Heart right ventricle (tissue), 16 donors: Measurements from ENCODE around the gene PIN1. TPM values are rescaled to one million over a fixed set of nuclear protein-coding genes. Genes with fewer than 3 reads are reported as not detected.

ENCODE experiments used
- ATAC-seq, 8 donors: fragments of 200-7000 bp; cut with Tn5 transposase; one replicate each; pipeline ENCODE4 v1.9.1; 2020; ENCODE audit warnings: mild to moderate bottlenecking in 8 of 8, moderate library complexity in 8 of 8, moderate number of reproducible peaks in 1 of 8
- DNase-seq, 2 donors: peaks; one replicate each; pipeline ENCODE4 v3.0.0-alpha.2; 2020
- H3K27ac ChIP-seq, 10 donors: fragments of 200-600 bp; sonication (generic) in 2 of 10; one replicate each; pipeline versions ENCODE4 v1.5.0 to v1.8.0; 2020 to 2022; ENCODE audit warnings: mild to moderate bottlenecking in 3 of 10
- H3K27me3 ChIP-seq, 7 donors: fragments of 200-600 bp; one replicate each; pipeline ENCODE4 v1.8.0; 2021 to 2022; ENCODE audit warnings: mild to moderate bottlenecking in 2 of 7
- H3K36me3 ChIP-seq, 9 donors: fragments of 200-600 bp; sonication (generic) in 1 of 9; one replicate each; pipeline versions ENCODE4 v1.5.0 to v1.8.0; 2020 to 2022; ENCODE audit warnings: mild to moderate bottlenecking in 2 of 9
- H3K4me1 ChIP-seq, 9 donors: fragments of 200-600 bp; sonication (generic) in 1 of 9; one replicate each; pipeline versions ENCODE4 v1.5.0 to v1.8.0; 2020 to 2022; ENCODE audit warnings: mild to moderate bottlenecking in 4 of 9
- H3K4me3 ChIP-seq, 10 donors: fragments of 200-600 bp; sonication (generic) in 2 of 10; one replicate each; pipeline versions ENCODE4 v1.5.0 to v1.8.0; 2020 to 2022; ENCODE audit warnings: mild to moderate bottlenecking in 7 of 10, moderate library complexity in 2 of 10
- H3K9me3 ChIP-seq, 11 donors: fragments of 200-600 bp in 10 of 11; sonication (generic) in 2 of 11; one replicate each; pipeline versions ENCODE4 v1.5.0 to v1.8.0; 2013 to 2022; ENCODE audit warnings: mild to moderate bottlenecking in 2 of 11, control low read depth in 1 of 11, moderate library complexity in 1 of 11
- WGBS, 2 donors: extraction: QIAGEN DNeasy Blood & Tissue Kit; methylation state at CpG; one replicate each; pipeline ENCODE4 v1.1.7; 2013; ENCODE audit warnings: inconsistent platforms in 1 of 2; 5-methylcytosine and 5-hydroxymethylcytosine counted together
- intact Hi-C, 10 donors: fragments of 100-400 bp; cut with DNase I; formaldehyde crosslinking; loops; one replicate each; pipeline versions ENCODE4 v1.11.1 to v1.14.2; 2022
- polyA plus RNA-seq, 2 donors: library from polyadenylated mRNA; stranded (reverse); fragments of 200-250 nt; gene quantifications; one replicate each; pipeline ENCODE4 v1.2.3, GENCODE V29; 2013
- total RNA-seq, 10 donors: library from RNA; stranded (reverse); fragmentation: NEBNext Ultra II Directional in 3 of 10; extraction: Animal tissue kit (Norgen Biotek cat#: 25700) in 3 of 10; gene quantifications; one replicate each; pipeline versions ENCODE4 v1.2.1 to v1.2.4, GENCODE V29; 2021 to 2023
- TF ChIP-seq, protein P1 (sequence below), 9 donors: fragments of 200-600 bp; sonication (generic) in 2 of 9; IDR thresholded peaks; one replicate each; pipeline versions ENCODE4 v1.5.0 to v1.8.0; 2021 to 2022; ENCODE audit warnings: antibody characterized with exemption in 9 of 9, mild to moderate bottlenecking in 5 of 9, moderate library complexity in 1 of 9
- donor health status: Arrhythmogenic right ventricular cardiomyopathy.
- donor health status: ischemic (EF 13 %, LVEDD 7.1; RV severe dilation, severe dysfunction).
- donor health status: healthy with polysubstance abuse.
- donor health status: DM: no; HTN: yes; CAD: no.
- donor health status: DM: no; HTN: no; CAD: no.
- donor health status: ischemic (EF 25% LVEDD 6.9; RV normal size, moderate dysfunction).
- donor health status: ischemic (EF 25% LVEDD 5.7; RV mildly dilated, moderate dysfunction).
- donor health status: healthy.
- donor health status: DM: yes; HTN: yes; CAD: no.
- donor health status: Ischemic cardiomyopathy.
- donor health status: ischemic (EF 35%, LVEDD 5.7; RV mildly dilated, moderate dysfunction).
- donor health status: nonischemic (EF 11% LVEDD 7.7; RV severe dilation, severe dysfunction).
- donor health status: DM: yes; HTN: yes; CAD: no.
- donor health status: PGD.
- donor health status: ischemic (EF 29% LVEDD 5.4; RV normal size, mild dysfunction).
- donor health status: nonischemic (EF 23%, LVEDD 6.1; RV moderate dilation, normal function).

Gene PIN1
- total and polyA plus RNA-seq, 12 donors, result 74.6 to 152 (median 90.8) TPM

DNA sequence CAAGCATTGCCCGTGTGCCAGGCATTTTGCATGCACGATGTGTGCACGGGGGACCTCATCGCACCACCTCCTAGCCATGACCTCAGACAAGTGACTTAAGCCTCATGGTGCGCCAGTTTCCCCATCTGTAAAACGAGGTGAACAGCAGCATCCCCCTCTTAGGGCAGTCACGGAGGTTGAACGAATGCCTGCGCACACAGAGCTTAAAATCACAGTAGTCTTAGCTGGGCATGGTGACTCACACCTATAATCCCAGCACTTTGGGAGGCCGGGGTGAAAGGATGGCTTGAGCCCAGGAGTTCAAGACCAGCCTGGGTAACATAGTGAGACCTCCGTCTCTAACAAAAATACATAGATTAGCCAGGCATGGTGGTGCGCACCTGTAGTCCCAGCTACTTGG, 48.6 kb downstream of the PIN1 start:
- no peaks in the 10 kb centered on the region for H3K4me1 ChIP-seq
- H3K9me3 ChIP-seq, result no peaks in the 10 kb centered on the region
- intact Hi-C loops, result no loop called here
- peaks cover 0 to 13% (median 0%) of the 10 kb centered on the region in 7 donors for H3K27me3 ChIP-seq
- no peak for ATAC-seq
- H3K4me3 ChIP-seq, result no peak overlapping the region
- WGBS, 2 donors, result 77 to 78% methylated on average over 12 of the region's 12 CpGs
- TF ChIP-seq, protein P1, sequence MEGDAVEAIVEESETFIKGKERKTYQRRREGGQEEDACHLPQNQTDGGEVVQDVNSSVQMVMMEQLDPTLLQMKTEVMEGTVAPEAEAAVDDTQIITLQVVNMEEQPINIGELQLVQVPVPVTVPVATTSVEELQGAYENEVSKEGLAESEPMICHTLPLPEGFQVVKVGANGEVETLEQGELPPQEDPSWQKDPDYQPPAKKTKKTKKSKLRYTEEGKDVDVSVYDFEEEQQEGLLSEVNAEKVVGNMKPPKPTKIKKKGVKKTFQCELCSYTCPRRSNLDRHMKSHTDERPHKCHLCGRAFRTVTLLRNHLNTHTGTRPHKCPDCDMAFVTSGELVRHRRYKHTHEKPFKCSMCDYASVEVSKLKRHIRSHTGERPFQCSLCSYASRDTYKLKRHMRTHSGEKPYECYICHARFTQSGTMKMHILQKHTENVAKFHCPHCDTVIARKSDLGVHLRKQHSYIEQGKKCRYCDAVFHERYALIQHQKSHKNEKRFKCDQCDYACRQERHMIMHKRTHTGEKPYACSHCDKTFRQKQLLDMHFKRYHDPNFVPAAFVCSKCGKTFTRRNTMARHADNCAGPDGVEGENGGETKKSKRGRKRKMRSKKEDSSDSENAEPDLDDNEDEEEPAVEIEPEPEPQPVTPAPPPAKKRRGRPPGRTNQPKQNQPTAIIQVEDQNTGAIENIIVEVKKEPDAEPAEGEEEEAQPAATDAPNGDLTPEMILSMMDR (IDR thresholded peaks at IDR 0.05), result no peak
- no peaks in the 10 kb centered on the region for H3K36me3 ChIP-seq
- no peak overlapping the region for H3K27ac ChIP-seq
- no peak for DNase-seq

DNA sequence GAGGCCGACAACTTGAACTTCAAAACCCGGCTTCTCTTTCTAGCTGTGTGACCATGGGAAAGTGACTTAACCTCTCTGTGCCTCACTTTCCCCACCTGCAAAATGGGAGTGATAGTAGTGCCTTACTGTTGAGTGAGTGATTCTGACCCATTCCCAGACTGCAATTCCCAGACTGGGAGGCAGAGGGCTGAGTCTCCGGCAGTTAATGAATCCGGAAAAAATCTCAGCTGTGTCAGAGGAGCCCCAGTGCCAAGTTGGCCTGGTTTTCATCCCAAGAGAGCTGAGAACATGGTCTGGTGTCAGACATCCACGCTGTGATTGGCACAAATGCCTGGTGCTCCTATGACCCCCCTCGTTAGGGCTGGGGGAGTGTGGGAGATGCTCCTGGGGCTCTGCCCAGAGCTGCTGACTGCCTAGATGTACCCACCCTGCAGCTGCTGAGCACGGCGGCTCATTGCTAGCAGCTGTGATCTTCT, 50.0 kb downstream of the PIN1 start:
- ATAC-seq (peak in 7 of 8 donors; percentile 51 to 75 (median 65)), DNase-seq (peak; percentile 28 to 40)
- H3K4me3 ChIP-seq, result no peak overlapping the region
- no peaks in the 10 kb centered on the region for H3K9me3 ChIP-seq
- intact Hi-C loops, result no loop called here
- no peak overlapping the region for H3K27ac ChIP-seq
- H3K27me3 ChIP-seq, result peaks cover 0 to 11% (median 0%) of the 10 kb centered on the region in 7 donors
- no peaks in the 10 kb centered on the region for H3K4me1 ChIP-seq
- TF ChIP-seq, protein P1 (IDR thresholded peaks at IDR 0.05), result peak in 7 of 9 donors; percentile 18 to 46 (median 37)
- 34 to 39% methylated on average over 8 of the region's 8 CpGs for WGBS, 2 donors
- no peaks in the 10 kb centered on the region for H3K36me3 ChIP-seq

DNA sequence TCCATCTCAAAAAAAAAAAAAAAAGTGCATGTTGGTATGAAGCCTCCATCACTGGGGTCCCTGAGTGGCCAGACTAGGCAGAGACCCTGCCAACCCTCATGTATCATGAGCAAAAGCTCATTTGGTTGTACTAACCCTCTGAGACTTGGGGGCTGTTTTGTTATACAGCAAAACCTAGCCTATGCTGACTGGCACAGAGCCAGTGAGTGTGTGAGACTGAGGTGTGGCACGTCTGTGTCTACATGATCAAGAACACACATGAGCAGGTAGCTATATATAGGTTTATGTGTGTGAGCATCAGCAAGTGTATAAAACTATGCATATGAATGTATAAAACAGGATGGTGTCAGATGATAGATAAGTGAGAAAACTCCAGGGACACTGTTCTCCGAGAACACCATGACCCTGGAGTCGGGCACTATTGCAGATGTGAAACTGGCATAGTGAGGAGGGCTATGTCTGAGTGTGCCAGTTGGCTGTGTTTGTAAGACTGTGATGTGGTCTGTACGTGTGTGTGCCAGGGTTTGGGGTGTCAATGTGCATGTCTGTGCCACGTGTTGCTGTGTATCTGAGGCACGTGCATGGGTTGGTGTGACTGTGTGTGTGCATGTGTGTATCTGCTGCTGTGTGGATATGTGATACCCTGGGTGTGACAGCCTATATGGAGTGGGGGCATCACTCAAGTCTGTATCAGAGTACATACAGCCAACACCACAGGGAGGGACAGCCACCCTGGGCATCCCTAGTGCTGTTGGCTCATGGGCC, 56.7 kb downstream of the PIN1 start:
- Histone ChIP-seq H3K27ac (no peak overlapping the region), H3K27me3 (peaks cover 0 to 15% (median 0%) of the 10 kb centered on the region in 7 donors), H3K9me3 (no peaks in the 10 kb centered on the region), H3K4me1 (no peaks in the 10 kb centered on the region), H3K36me3 (no peaks in the 10 kb centered on the region), H3K4me3 (no peak overlapping the region)
- no peak for DNase-seq
- intact Hi-C loops, result no loop called here
- WGBS, 2 donors, result 68 to 70% methylated on average over 6 of the region's 6 CpGs
- ATAC-seq, result no peak
- TF ChIP-seq, protein P1 (IDR thresholded peaks at IDR 0.05), result no peak

Other genes starting within 250 kb of the PIN1 start
- gene ZNF561, start 214.1 kb upstream of the PIN1 start, total RNA-seq, result 10 to 100 TPM; 19.1 to 26.6 (median 23.7) TPM
- 10 to 100 TPM in 1 of 2 donors, 1 to 10 TPM in 1; 8.2 to 18.6 TPM for gene ZNF561, start 214.1 kb upstream of the PIN1 start, polyA plus RNA-seq
- 10 to 100 TPM; 18.8 to 24.3 (median 21.5) TPM for gene ZNF562, start 160.2 kb upstream of the PIN1 start, total RNA-seq
- gene ZNF562, start 160.2 kb upstream of the PIN1 start, polyA plus RNA-seq, result 1 to 10 TPM; 3.4 to 8.1 TPM
- gene ZNF846, start 66.6 kb upstream of the PIN1 start, total RNA-seq, result 10 to 100 TPM in 5 of 10 donors, 1 to 10 TPM in 5; 6.2 to 16.2 (median 10.1) TPM
- 10 to 100 TPM in 1 of 2 donors, 1 to 10 TPM in 1; 3.9 to 21.4 TPM for gene ZNF846, start 66.6 kb upstream of the PIN1 start, polyA plus RNA-seq
- 10 to 100 TPM; 10.5 to 13.8 (median 11.5) TPM for gene FBXL12, start 16.2 kb upstream of the PIN1 start, total RNA-seq
- 10 to 100 TPM; 13.5 to 19.5 TPM for gene FBXL12, start 16.2 kb upstream of the PIN1 start, polyA plus RNA-seq
- 100 to 1,000 TPM; 483 to 573 (median 516) TPM for gene UBL5, start 7.4 kb upstream of the PIN1 start, total RNA-seq
- 1,000 to 10,000 TPM in 1 of 2 donors, 100 to 1,000 TPM in 1; 914 to 1,564 TPM for gene UBL5, start 7.4 kb upstream of the PIN1 start, polyA plus RNA-seq
- 1 to 10 TPM in 8 of 10 donors, under 1 TPM in 2; 0.30 to 4.1 (median 1.4) TPM for gene OLFM2, start 101.2 kb downstream of the PIN1 start, total RNA-seq
- 1 to 10 TPM; 2.3 to 8.0 TPM for gene OLFM2, start 101.2 kb downstream of the PIN1 start, polyA plus RNA-seq
- 10 to 100 TPM in 4 of 10 donors, 1 to 10 TPM in 6; 3.8 to 27.8 (median 6.1) TPM for gene COL5A3, start 175.2 kb downstream of the PIN1 start, total RNA-seq
- gene COL5A3, start 175.2 kb downstream of the PIN1 start, polyA plus RNA-seq, result 10 to 100 TPM; 18.2 to 35.6 TPM
- not detected for gene RDH8, start 178.2 kb downstream of the PIN1 start, total RNA-seq
- gene RDH8, start 178.2 kb downstream of the PIN1 start, polyA plus RNA-seq, result not detected